Measurements from ENCODE around the gene GRAP. TPM values are rescaled to one million over a fixed set of nuclear protein-coding genes. Genes with fewer than 3 reads are reported as not detected.

Gene GRAP
- polyA plus RNA-seq, 2 of the 4 experiments (the other 2 are of a cell fraction) = 0.19 TPM

DNA sequence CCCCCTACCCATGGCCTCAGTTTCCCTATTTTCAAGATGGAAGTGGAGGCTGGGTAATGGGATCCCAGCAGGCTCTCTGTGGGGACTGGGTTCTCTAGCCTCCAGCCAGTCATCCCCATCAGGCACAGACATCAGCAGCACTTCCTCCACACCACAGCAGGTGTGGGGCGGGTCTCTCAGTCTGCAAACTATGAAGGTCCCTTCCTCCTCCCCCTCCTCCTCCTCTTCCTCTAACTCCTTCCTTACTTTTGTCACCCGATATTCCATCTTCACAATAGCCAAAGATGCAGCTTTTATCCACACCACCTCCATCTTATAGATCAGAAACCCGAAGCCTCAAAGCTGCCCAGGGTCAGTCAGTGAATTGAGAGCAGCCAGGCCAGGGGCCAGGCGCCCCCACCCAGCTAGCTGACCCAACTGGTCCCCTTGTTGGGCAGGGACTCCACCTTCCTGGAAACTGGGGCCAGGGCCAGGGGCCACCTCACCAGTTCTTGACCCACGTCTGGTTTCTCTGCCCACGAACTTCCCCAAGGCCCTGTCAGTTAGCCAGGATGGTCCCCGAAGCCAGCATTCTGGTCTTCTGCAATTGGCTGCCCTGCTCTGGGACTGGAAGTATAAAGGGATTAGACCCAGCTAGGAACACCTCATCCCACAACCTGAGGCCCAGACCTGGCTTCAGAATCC lies 44.7 kb downstream of the GRAP start (continued):
- TF ChIP-seq, protein P1, sequence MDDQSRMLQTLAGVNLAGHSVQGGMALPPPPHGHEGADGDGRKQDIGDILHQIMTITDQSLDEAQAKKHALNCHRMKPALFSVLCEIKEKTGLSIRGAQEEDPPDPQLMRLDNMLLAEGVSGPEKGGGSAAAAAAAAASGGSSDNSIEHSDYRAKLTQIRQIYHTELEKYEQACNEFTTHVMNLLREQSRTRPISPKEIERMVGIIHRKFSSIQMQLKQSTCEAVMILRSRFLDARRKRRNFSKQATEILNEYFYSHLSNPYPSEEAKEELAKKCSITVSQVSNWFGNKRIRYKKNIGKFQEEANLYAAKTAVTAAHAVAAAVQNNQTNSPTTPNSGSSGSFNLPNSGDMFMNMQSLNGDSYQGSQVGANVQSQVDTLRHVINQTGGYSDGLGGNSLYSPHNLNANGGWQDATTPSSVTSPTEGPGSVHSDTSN (IDR thresholded peaks at IDR 0.05) = no peak
- no peak for TF ChIP-seq POLR2AphosphoS2 (conservative IDR thresholded peaks at IDR 0.05; ENCODE audit: low read length)

DNA sequence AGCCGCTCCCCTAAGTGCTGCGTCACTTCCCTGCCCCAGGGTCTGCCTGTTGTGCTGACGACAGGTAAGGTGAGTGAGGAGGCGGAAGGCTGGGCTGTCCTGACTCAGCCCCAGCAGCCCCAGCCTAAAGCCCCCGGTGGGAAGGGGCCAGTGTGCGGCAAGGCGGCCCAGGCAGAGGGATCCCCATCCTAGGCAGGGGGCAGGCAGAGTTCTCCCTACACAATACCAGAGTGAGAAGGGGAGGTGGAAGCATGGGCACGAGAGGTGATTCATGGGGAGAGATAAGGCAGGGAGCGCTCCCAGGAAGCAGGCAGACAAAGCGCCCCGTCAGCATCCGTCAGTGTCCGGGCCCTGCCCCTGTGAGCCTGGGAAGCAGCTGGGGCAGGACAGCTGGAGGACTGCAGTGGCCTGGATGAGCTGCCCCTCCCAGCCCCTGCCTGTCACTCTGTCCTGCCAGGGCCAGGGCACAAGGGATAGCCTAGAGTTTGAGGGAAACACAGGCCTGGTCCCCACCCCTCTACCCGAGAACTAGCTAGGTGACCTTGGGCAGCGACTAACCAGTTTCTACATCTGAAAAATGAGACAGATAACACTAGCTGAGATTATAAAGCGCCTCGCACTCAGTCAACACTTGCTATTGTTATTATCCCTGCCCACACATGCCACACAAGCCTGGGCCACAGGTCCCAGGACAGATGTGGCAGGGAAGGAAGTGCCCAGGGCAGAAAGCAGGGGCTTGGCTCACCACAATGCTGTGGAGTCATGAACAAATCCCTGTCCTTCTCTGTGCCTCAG lies 46.0 kb downstream of the GRAP start:
- WGBS (ENCODE audit: missing lambda C conversion rate) = 91% methylated on average over 17 of the region's 17 CpGs
- H3K9me3 ChIP-seq = peaks cover 11% of the 10 kb centered on the region
- ATAC-seq (peak; percentile 6 to 14; a peak in 3 of 6 replicates), DNase-seq (ENCODE audit: low read depth in 1 of 2, low spot score in 1 of 2) (peak in 1 of 2 experiments; percentile 40), FAIRE-seq (no peak)
- H3K4me2 ChIP-seq = peak overlapping the region; percentile 11; the same call in 1 of the 3 replicates
- ChIA-PET CTCF (interaction anchor here (0.9 to 3.9 kb wide), 4 partner anchors 13 to 40 kb away, joined by 3 to 38 read pairs (median 5); no protein-coding TSS in a partner anchor), POLR2A (no interaction called here)
- H3K27ac ChIP-seq = 0 out of 6 replicates have a peak overlapping the region, but pooled peaks of 1 of the 2 experiments have one; percentile 2
- peak; percentile 96 for TF ChIP-seq MAFK (IDR thresholded peaks at IDR 0.05; ENCODE audit: partially characterized antibody)
- TF ChIP-seq TP53 (CRISPR knock-in tag; IDR thresholded peaks at IDR 0.05) = no peak
- peaks cover 38% of the 10 kb centered on the region for H3K4me1 ChIP-seq
- H3K4me3 ChIP-seq = no peak overlapping the region

DNA sequence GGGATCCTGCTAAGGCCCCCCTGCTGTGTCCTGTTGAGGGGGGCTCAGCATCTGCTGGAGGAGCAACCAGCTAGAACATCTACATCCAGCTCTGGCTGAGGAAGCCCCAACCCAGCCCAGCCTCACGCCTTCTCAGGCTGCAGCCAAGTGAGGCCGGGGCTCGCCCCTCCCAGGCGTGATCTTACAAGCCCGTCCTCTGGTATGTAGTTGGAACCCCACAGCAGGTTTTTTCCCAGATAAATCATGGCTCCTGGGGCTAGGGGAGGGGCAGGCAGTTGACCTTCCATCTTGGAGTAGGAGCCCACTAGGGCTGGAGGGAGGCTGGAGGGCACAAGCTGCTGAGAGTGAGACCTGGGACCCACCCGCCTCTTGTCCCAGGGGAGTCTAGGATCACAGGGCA lies 46.8 kb downstream of the GRAP start:
- DNase-seq (ENCODE audit: low read depth in 1 of 2, low spot score in 1 of 2) = no peak
- no peak overlapping the region for H3K4me2 ChIP-seq
- H3K27ac ChIP-seq = no peak overlapping the region
- CTCF ChIA-PET = interaction anchor here (1.4 to 3.9 kb wide), 3 partner anchors 14 to 39 kb away, joined by 3 to 38 read pairs (median 6); no protein-coding TSS in a partner anchor
- 91% methylated on average over 6 of the region's 6 CpGs for WGBS (ENCODE audit: missing lambda C conversion rate)
- no peak overlapping the region for H3K4me3 ChIP-seq
- H3K9me3 ChIP-seq = peaks cover 19% of the 10 kb centered on the region
- POLR2A ChIA-PET = no interaction called here
- FAIRE-seq = no peak
- no peak for TF ChIP-seq MAZ (IDR thresholded peaks at IDR 0.05; ENCODE audit: borderline replicate concordance, low read depth, low read length)
- TF ChIP-seq FOSL2 (IDR thresholded peaks at IDR 0.05) = no peak
- no peak for TF ChIP-seq FOSL2 (CRISPR knock-in tag; IDR thresholded peaks at IDR 0.05)
- TF ChIP-seq ESRRA (IDR thresholded peaks at IDR 0.05; ENCODE audit: borderline replicate concordance, low read length) = no peak
- TF ChIP-seq ZNF302 (CRISPR knock-in tag; IDR thresholded peaks at IDR 0.05) = no peak
- TF ChIP-seq, protein P2, sequence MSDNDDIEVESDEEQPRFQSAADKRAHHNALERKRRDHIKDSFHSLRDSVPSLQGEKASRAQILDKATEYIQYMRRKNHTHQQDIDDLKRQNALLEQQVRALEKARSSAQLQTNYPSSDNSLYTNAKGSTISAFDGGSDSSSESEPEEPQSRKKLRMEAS (IDR thresholded peaks at IDR 0.05) = no peak
- no peak for TF ChIP-seq POLR2A (IDR thresholded peaks at IDR 0.05; ENCODE audit: low read length)
- no peak for TF ChIP-seq RARB (CRISPR knock-in tag; IDR thresholded peaks at IDR 0.05)
- no peak for TF ChIP-seq RFX5 (IDR thresholded peaks at IDR 0.05)
- TF ChIP-seq EHF (CRISPR knock-in tag; IDR thresholded peaks at IDR 0.05) = no peak
- peaks cover 30% of the 10 kb centered on the region for H3K4me1 ChIP-seq
- ATAC-seq = no peak

DNA sequence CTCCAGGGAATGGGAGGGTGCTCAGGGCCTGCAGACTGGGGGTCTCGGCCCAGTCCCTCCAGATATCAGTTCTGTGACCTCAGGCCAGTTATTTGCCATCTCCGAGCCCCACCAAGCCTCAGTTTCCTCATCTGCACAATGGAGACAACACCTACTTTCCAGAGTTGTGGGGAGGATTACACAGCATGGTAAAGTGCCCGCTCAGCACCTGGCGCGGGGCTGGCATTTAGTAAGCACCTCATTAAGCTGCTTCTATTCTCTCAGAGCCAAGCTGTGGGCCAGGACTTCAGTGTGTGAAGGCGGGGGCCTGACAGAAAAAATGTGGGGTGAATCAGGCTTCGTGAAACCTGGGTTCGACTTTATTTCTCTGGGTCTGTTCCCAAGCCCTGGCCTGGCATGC lies 47.4 kb downstream of the GRAP start:
- POLR2A ChIA-PET = no interaction called here
- TF ChIP-seq MAFK (IDR thresholded peaks at IDR 0.05; ENCODE audit: partially characterized antibody) (peak; percentile 91), CHD2 (IDR thresholded peaks at IDR 0.05; ENCODE audit: low read length, partially characterized antibody) (no peak), KDM1A (IDR thresholded peaks at IDR 0.05; ENCODE audit: low read depth) (no peak)
- Histone ChIP-seq H3K4me3 (no peak overlapping the region), H3K27ac (no peak overlapping the region), H3K4me1 (peaks cover 30% of the 10 kb centered on the region), H3K9me3 (peaks cover 19% of the 10 kb centered on the region), H3K4me2 (no peak overlapping the region)
- CTCF ChIA-PET = interaction anchor here (1.4 to 4.0 kb wide), 3 partner anchors 22 to 39 kb away, joined by 3 to 38 read pairs (median 38); no protein-coding TSS in a partner anchor
- DNase-seq (ENCODE audit: low read depth in 1 of 2, low spot score in 1 of 2) (no peak), ATAC-seq (no peak), FAIRE-seq (no peak)
- 87% methylated on average over 8 of the region's 8 CpGs for WGBS (ENCODE audit: missing lambda C conversion rate)
